Measurements from ENCODE around the gene HTR3D.
"Not testable (repeated sequence)": the region's sequence is repeated elsewhere in the genome, so short reads cannot be mapped to it uniquely, and the experiment has no call there.

HTR3D gene

GRCh38 chr3:184005941-184006507 is 25.5 kb upstream of the HTR3D start:
- TF ChIP-seq CTCF (IDR thresholded peaks at IDR 0.05; ENCODE audit: low read depth, low read length): no peak
- DNase-seq (ENCODE audit: low read depth in 2 of 2): peak; percentile 14 to 39

GRCh38 chr3:184007143-184007813 is 24.3 kb upstream of the HTR3D start:
- not testable (repeated sequence) for DNase-seq (ENCODE audit: low read depth in 2 of 2); H3K4me3 ChIP-seq (replicated peaks in 1 of 2; ENCODE audit: low read depth in 2 of 2, low read length in 2 of 2)

More at GRCh38 chr3:184005941-184006507, 25.5 kb upstream of the HTR3D start:
- H3K4me3 ChIP-seq (replicated peaks in 1 of 2; ENCODE audit: low read depth in 2 of 2, low read length in 2 of 2): no peak overlapping the region

GRCh38 chr3:184008161-184008560 is 23.4 kb upstream of the HTR3D start:
- TF ChIP-seq CTCF (IDR thresholded peaks at IDR 0.05; ENCODE audit: low read depth, low read length): no peak
- no peak overlapping the region for H3K4me3 ChIP-seq (replicated peaks in 1 of 2; ENCODE audit: low read depth in 2 of 2, low read length in 2 of 2)
- no peak for DNase-seq (ENCODE audit: low read depth in 2 of 2)

GRCh38 chr3:184011230-184011876 is 20.2 kb upstream of the HTR3D start:
- H3K4me3 ChIP-seq (replicated peaks in 1 of 2; ENCODE audit: low read depth in 2 of 2, low read length in 2 of 2): no peak overlapping the region
- TF ChIP-seq CTCF (IDR thresholded peaks at IDR 0.05; ENCODE audit: low read depth, low read length): no peak
- DNase-seq (ENCODE audit: low read depth in 2 of 2): peak in 1 of 2 donors; percentile 10

GRCh38 chr3:184011937-184012889 is 19.3 kb upstream of the HTR3D start:
- H3K4me3 ChIP-seq (replicated peaks in 1 of 2; ENCODE audit: low read depth in 2 of 2, low read length in 2 of 2): no peak overlapping the region
- no peak for DNase-seq (ENCODE audit: low read depth in 2 of 2)
- TF ChIP-seq CTCF (IDR thresholded peaks at IDR 0.05; ENCODE audit: low read depth, low read length): no peak

- H3K4me3 ChIP-seq (replicated peaks in 1 of 2; ENCODE audit: low read depth in 2 of 2, low read length in 2 of 2): no peak overlapping the region
- no peak for TF ChIP-seq CTCF (IDR thresholded peaks at IDR 0.05; ENCODE audit: low read depth, low read length)
- DNase-seq (ENCODE audit: low read depth in 2 of 2): no peak
Measured at GRCh38 chr3:184015381-184016019, 16.0 kb upstream of the HTR3D start.
